T-helper 2 cell treated with Interferon-gamma antibody and Interleukin-4, amounts not matched to agents 5 μg/mL and 100 μg/mL, for 36 hours (primary cell): ENCODE measurements around the gene CYB561D1.

Experiments
- DNase-seq: peaks from one replicate; pipeline ENCODE4 v3.0.0; 2021; ENCODE audit warnings: low spot score
- H3K27ac Mint-ChIP-seq: one replicate; pipeline ENCODE4 v1.8.0; 2021; ENCODE audit warnings: mild to moderate bottlenecking, mixed read lengths
- H3K27me3 Mint-ChIP-seq: one replicate; pipeline ENCODE4 v1.8.0; 2021; ENCODE audit warnings: low read depth, mixed read lengths
- H3K36me3 Mint-ChIP-seq: one replicate; pipeline ENCODE4 v1.8.0; 2021; ENCODE audit warnings: low read depth, mixed read lengths
- H3K4me1 Mint-ChIP-seq: one replicate; pipeline ENCODE4 v1.8.0; 2021; ENCODE audit warnings: low read depth, mixed read lengths
- H3K4me3 Mint-ChIP-seq: one replicate; pipeline ENCODE4 v1.8.0; 2022; ENCODE audit warnings: mild to moderate bottlenecking, moderate library complexity, mixed read lengths
- H3K9me3 Mint-ChIP-seq: one replicate; pipeline ENCODE4 v1.8.0; 2021; ENCODE audit warnings: mixed read lengths

Gene CYB561D1

DNA sequence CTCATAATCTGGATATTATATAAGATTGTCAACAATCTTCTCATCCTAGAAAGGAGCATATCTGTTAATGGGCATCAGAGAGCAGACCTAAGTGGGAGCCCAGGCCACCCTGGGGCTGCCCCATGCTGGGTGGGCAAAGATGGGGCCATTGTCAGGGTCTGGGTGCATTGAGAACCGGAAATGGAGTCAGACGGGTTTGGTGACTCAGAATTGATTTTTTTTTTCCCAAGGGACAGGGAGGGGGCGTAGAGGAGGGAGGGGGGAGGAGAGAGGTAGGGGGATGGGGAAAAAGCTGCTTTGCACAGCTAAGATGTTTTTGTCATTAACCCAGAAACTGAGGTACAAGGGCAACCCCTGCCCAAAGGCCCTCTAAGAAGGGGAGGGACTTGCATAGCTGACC is 8.9 kb upstream of the CYB561D1 start:
- Mint-ChIP-seq H3K9me3 (no peaks in the 10 kb centered on the region), H3K4me3 (peak overlapping the region; percentile 97)

DNA sequence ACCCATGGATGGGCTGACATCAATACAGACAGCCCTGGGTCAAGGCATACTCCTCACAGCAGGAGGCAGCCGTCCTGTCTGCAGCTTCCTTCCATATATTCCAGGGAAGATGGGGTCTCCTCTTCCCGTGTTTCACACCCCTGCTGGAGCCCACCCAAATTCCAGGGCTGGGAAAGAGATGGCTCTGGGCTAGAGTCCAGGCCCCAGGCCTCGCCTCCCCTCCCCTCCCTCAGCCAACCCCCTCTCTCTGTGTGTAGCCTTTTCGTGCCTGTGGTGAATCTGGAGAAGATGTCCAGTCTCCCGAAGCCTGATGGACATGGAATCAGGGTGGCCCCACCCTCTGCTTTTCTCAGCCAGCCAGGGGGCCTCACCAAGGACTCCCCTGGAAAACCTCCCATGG is 6.6 kb upstream of the CYB561D1 start:
- H3K27me3 Mint-ChIP-seq = peaks cover 6% of the 10 kb centered on the region
- H3K36me3 Mint-ChIP-seq = peaks cover 9% of the 10 kb centered on the region
- DNase-seq = no peak
- no peak overlapping the region for H3K4me3 Mint-ChIP-seq
- H3K27ac Mint-ChIP-seq = no peak overlapping the region
- peaks cover 29% of the 10 kb centered on the region for H3K4me1 Mint-ChIP-seq
- no peaks in the 10 kb centered on the region for H3K9me3 Mint-ChIP-seq

More for the DNA sequence above, 8.9 kb upstream of the CYB561D1 start:
- peaks cover 24% of the 10 kb centered on the region for H3K27me3 Mint-ChIP-seq
- peak overlapping the region; percentile 87 for H3K27ac Mint-ChIP-seq
- peaks cover 5% of the 10 kb centered on the region for H3K36me3 Mint-ChIP-seq
- no peak for DNase-seq
- peaks cover 29% of the 10 kb centered on the region for H3K4me1 Mint-ChIP-seq

DNA sequence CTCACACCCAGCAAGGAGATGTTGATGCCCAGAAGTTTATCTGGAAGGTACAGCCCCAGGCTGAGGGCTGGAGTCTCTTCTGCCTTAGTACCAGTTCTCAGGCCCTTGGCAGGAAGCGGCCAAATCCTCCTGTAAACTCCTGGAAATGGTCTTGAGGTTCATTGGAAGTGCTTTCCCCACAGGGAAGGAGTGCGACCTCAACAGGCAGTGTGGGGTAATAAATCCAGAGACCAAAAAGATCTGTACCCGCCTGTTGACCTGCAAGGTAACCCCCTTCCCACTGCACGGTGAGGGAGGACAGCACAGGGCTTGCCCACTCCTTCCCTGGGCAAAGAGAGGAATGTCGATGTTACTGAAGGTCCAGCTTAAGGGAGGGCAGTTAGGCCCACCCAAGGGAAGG is 5.7 kb upstream of the CYB561D1 start:
- no peaks in the 10 kb centered on the region for H3K27me3 Mint-ChIP-seq
- H3K4me1 Mint-ChIP-seq = peaks cover 23% of the 10 kb centered on the region
- no peaks in the 10 kb centered on the region for H3K9me3 Mint-ChIP-seq
- no peak for DNase-seq
- H3K36me3 Mint-ChIP-seq = peaks cover 9% of the 10 kb centered on the region
- no peak overlapping the region for H3K27ac Mint-ChIP-seq
- no peak overlapping the region for H3K4me3 Mint-ChIP-seq

DNA sequence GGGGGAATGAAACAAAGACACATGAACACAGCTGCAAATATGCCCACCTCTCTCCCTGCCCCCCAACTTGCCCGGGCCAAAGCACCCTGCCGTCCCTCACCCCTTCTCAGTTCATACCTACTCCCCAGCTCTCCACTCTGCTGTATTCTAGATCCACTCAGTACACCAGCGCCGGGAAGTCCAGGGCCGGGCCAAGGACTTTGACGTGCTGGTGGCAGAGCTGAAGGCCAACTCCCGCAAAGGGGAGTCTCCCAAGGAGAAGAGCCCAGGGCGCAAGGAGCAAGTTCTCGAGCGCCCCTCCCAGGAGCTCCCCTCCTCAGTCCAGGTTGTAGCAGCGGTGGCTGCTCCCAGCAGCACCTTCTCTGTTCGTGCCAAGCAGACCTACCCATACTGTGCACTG is 5.2 kb upstream of the CYB561D1 start:
- no peak overlapping the region for H3K27ac Mint-ChIP-seq
- H3K4me3 Mint-ChIP-seq = no peak overlapping the region
- no peaks in the 10 kb centered on the region for H3K27me3 Mint-ChIP-seq
- no peak for DNase-seq
- H3K4me1 Mint-ChIP-seq = peaks cover 19% of the 10 kb centered on the region
- H3K9me3 Mint-ChIP-seq = no peaks in the 10 kb centered on the region
- peaks cover 9% of the 10 kb centered on the region for H3K36me3 Mint-ChIP-seq

DNA sequence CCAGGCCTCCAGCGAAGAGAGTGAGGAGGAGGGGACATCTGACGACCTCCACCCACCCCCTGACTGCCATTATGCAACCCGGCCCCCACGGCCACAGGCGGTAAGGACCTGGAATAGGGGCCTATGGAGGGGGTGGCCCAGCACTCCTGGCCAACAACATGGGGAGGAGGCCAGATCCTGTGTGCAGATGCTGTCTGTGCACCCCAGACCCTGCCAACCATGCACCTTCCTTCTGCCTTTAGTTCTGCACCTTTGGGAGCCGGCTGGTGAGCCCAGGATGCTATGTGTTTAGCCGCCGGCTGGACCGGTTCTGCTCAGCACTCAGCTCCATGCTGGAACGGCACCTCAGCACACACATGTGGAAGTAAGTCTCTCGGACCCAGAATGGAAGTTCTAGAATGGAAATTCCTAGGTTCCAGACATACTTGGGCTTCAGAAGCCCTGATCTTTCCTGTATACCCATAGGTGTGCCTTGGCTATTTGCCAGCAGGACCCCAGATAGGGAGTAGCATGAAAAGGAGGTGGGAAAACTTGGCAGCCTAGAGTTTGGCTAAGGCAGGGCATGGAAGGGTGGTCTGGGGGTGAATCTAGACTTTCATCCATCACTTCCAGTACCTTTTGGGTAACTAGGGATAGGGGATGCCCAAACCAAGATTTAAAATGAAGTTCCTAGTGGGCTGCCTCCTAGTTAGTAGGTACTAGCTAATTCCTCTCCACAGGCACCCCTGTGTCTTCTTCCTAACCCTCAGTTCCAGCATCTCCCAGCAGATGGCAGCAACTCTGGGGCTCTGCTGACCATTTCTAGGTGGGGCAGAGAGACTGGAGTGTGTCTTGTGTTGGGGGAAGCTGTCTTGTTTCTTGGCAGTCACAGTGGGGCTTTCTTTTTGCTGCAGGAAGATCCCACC is 3.6 kb upstream of the CYB561D1 start:
- Mint-ChIP-seq H3K36me3 (peaks cover 9% of the 10 kb centered on the region), H3K27me3 (no peaks in the 10 kb centered on the region), H3K9me3 (no peaks in the 10 kb centered on the region), H3K4me1 (peaks cover 11% of the 10 kb centered on the region), H3K27ac (no peak overlapping the region), H3K4me3 (no peak overlapping the region)
- peak; percentile 40 for DNase-seq

DNA sequence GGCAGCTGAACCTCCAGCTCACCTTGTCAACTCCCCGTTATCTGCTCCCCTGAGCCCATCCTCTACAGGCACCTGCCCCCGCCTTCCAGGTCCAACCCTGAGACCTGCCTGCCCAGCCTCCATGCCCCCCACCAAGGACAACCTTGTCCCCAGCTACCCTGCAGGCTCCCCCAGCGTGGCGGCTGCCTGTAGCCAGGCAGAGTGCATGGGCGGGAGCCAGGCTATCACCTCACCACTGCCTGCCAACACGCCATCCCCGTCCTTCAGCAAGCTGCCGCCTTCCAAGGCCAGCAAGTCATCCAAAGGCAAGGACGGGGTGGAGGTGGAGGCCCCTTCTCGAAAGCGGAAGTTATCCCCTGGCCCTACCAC is 3.0 kb upstream of the CYB561D1 start:
- no peak for DNase-seq
- Mint-ChIP-seq H3K27me3 (no peaks in the 10 kb centered on the region), H3K4me1 (peaks cover 15% of the 10 kb centered on the region), H3K27ac (no peak overlapping the region), H3K4me3 (no peak overlapping the region), H3K36me3 (peaks cover 9% of the 10 kb centered on the region), H3K9me3 (no peaks in the 10 kb centered on the region)

DNA sequence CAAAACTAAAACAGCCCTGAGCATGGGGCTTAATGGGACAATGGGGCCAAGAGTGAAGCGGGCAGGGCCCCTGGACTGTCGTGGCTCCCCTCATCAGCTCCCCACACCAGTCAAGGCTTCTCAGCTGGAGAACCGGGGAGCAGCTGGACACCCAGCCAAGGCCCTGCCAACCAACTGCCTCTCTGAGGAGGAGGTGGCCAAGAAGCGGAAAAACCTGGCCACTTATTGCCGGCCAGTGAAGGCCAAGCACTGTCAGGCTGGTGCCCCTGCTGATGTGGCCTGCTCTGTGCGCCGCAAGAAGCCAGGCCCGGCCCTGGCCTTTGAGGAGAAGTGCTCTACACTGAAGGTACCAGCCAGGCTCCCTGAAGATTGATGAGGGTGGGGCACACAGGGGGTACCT is 2.5 kb upstream of the CYB561D1 start:
- Mint-ChIP-seq H3K36me3 (peaks cover 14% of the 10 kb centered on the region), H3K27ac (no peak overlapping the region)

DNA sequence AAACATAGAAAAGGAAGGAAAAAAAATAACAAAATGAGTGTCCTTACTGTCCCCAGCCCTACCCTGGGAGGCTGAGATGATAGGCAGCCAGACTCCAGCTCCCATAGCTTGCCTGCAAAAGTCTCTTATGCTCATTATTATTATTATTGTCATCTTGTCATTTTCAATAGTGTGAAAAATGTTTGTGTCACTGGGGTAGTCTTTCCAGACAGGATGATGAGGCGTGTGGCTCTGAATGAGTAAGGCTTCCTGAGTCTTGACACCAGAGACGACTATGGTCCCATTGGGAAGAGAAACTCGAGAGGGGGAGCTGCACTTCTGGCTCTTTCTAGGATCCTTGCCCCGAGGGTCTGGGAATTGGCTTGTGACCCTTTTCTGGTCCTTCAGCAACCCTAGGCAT is 1.1 kb upstream of the CYB561D1 start:
- Mint-ChIP-seq H3K4me3 (peak overlapping the region; percentile 30), H3K9me3 (no peaks in the 10 kb centered on the region)
- no peak for DNase-seq

More for the DNA sequence above, 2.5 kb upstream of the CYB561D1 start:
- Mint-ChIP-seq H3K27me3 (no peaks in the 10 kb centered on the region), H3K4me1 (peaks cover 19% of the 10 kb centered on the region), H3K9me3 (no peaks in the 10 kb centered on the region), H3K4me3 (no peak overlapping the region)
- DNase-seq = no peak

DNA sequence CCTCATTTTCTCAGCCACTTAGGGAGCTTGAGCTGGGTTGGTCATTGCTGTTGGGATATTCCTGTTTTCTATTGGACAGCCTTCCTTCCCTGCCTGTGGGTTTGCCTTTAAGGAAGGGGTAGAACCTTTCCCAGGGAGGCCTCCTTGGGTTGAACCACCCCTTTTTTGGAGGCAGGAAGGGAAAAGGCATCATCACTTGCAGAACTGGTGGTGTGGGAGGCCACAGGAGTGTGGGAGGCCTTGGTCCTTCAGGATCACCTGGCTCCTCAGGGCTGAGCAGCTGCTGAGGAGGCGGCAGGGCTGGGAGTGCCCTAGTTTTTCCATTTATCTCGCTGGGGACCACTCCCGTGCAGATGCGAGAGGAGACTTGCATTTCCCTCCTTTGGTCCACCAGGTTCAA is 667 bp upstream of the CYB561D1 start:
- Mint-ChIP-seq H3K4me3 (peak overlapping the region; percentile 59), H3K4me1 (peaks cover 22% of the 10 kb centered on the region), H3K36me3 (peaks cover 20% of the 10 kb centered on the region), H3K27me3 (no peaks in the 10 kb centered on the region), H3K27ac (no peak overlapping the region), H3K9me3 (no peaks in the 10 kb centered on the region)
- DNase-seq = no peak

More for the DNA sequence above, 1.1 kb upstream of the CYB561D1 start:
- Mint-ChIP-seq H3K36me3 (peaks cover 20% of the 10 kb centered on the region), H3K4me1 (peaks cover 21% of the 10 kb centered on the region), H3K27me3 (no peaks in the 10 kb centered on the region), H3K27ac (no peak overlapping the region)

DNA sequence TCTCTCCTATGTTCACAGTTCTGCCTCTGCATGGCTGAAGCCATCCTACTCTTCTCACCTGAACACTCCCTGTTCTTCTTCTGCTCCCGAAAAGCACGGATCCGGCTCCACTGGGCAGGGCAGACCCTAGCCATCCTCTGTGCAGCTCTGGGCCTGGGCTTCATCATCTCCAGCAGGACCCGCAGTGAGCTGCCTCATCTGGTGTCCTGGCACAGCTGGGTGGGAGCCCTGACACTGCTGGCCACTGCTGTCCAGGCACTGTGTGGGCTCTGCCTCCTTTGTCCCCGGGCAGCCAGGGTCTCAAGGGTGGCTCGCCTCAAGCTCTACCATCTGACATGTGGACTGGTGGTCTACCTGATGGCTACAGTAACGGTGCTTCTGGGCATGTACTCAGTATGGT is 1.8 kb downstream of the CYB561D1 start:
- Mint-ChIP-seq H3K9me3 (no peaks in the 10 kb centered on the region), H3K36me3 (peaks cover 34% of the 10 kb centered on the region), H3K4me1 (peaks cover 37% of the 10 kb centered on the region), H3K4me3 (peak overlapping the region; percentile 96), H3K27ac (no peak overlapping the region), H3K27me3 (no peaks in the 10 kb centered on the region)
- no peak for DNase-seq

DNA sequence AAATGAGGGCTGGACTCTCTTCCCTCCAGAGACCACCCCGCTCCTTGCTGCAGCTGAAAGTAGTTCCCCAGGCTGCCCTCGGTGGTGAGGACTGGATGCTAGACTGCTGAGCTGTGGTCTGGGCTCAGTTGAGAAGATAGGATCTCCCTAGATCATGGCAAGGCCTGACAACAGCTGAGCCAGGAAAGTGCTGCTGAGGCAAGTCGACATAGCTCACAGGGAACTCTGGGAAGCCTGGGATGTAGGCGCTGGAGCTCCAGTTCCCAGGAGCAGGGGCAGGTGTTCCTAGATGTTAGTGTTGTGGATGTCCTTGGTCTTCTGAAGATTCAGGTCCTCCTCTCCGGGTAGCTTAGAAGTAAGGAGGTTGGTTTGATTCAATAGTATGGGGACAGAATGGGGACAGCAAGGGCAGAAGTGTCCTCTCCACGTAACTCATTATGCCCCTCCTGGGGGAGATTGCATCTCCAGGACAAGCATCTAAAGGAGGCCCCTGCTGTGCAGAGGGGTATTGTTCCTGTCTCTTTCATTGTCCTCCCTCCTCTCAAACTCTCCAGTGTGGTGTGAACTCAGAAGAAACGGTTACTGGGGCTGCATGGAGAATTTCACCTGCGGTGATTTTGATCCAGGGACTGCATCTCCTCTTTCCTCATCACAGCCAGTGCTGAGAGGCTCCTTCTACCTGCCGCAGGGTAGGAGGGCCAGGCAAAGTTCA is 3.7 kb downstream of the CYB561D1 start:
- no peak overlapping the region for H3K27ac Mint-ChIP-seq
- no peaks in the 10 kb centered on the region for H3K27me3 Mint-ChIP-seq
- H3K4me3 Mint-ChIP-seq = no peak overlapping the region
- DNase-seq = no peak
- H3K9me3 Mint-ChIP-seq = no peaks in the 10 kb centered on the region
- H3K36me3 Mint-ChIP-seq = peaks cover 36% of the 10 kb centered on the region
- peaks cover 53% of the 10 kb centered on the region for H3K4me1 Mint-ChIP-seq

DNA sequence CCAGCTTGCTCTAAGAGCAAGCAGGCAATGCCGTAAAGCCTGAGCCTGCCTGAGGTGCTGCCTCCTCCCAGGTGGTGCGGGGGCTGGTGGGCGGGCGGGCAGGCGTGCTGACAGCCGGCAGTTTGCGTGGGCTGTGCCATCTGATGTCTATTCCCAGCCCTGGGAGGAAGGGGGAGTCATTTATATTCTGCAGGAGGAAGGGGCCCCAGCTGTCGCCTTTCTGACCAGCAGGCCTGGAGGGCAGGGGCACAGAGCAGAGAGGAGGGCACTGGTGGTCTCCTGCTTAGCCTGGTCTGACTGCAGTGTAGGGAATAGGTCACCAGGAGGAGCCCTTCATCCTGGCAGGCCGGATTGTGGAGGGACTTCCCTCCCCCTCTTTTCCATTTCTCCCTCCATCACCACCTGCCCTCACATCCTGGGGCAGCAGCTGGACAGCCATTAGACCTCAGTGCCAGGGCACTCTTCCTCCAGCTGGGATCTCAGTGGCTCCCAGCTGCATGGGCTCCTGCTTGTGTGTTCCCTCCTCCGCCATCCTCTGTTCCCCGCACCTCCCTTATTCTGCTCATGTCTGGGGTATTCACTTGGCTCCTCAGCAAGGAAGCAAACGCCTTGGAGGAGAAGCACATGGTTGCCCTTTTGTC is 4.4 kb downstream of the CYB561D1 start:
- H3K4me3 Mint-ChIP-seq = no peak overlapping the region
- H3K27ac Mint-ChIP-seq = no peak overlapping the region
- no peaks in the 10 kb centered on the region for H3K27me3 Mint-ChIP-seq
- DNase-seq = no peak
- peaks cover 59% of the 10 kb centered on the region for H3K4me1 Mint-ChIP-seq
- peaks cover 41% of the 10 kb centered on the region for H3K36me3 Mint-ChIP-seq
- no peaks in the 10 kb centered on the region for H3K9me3 Mint-ChIP-seq

DNA sequence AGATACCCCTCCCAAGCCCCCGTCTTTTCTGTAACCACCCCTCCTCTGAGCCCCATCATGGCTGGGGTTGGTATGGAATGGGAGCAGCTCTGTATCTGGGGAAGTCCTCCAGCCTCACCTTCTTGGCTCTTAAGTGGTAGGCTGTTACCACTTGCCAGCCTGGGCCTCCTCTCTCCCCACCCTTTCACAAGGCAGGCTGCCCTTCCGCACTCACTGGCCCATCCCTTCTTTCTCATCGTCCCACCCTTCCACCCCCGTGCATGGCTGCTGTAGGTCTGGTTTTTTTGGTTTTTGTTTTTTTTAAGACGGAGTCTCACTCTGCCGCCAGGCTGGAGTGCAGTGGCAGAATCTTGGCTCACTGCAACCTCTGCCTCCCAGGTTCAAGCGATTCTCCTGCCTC is 5.2 kb downstream of the CYB561D1 start:
- no peaks in the 10 kb centered on the region for H3K9me3 Mint-ChIP-seq
- no peak overlapping the region for H3K4me3 Mint-ChIP-seq
- DNase-seq = no peak
- H3K4me1 Mint-ChIP-seq = peaks cover 65% of the 10 kb centered on the region
- peaks cover 43% of the 10 kb centered on the region for H3K36me3 Mint-ChIP-seq
- no peak overlapping the region for H3K27ac Mint-ChIP-seq
- no peaks in the 10 kb centered on the region for H3K27me3 Mint-ChIP-seq
